Nephron (organoid): ENCODE measurements around the gene FAM135A.

Experiments
- H3K27ac Mint-ChIP-seq, 3 experiments: 2 replicates each; pipeline ENCODE4 v1.8.0; 2020; ENCODE audit warnings: mixed read lengths in 3 of 3, mild to moderate bottlenecking in 2 of 3, moderate library complexity in 1 of 3
- H3K27me3 Mint-ChIP-seq: 2 replicates; pipeline ENCODE4 v1.8.0; 2021; ENCODE audit warnings: low read depth, mild to moderate bottlenecking, moderate library complexity, mixed read lengths
- H3K36me3 Mint-ChIP-seq: 2 replicates; pipeline ENCODE4 v1.8.0; 2020; ENCODE audit warnings: low read depth, mixed read lengths
- H3K4me1 Mint-ChIP-seq: 2 replicates; pipeline ENCODE4 v1.8.0; 2020; ENCODE audit warnings: mixed read lengths
- H3K4me3 Mint-ChIP-seq, 3 experiments: 2 replicates each; pipeline ENCODE4 v1.8.0; 2020; ENCODE audit warnings: mild to moderate bottlenecking in 3 of 3, mixed read lengths in 3 of 3, moderate library complexity in 2 of 3
- H3K9me3 Mint-ChIP-seq: 2 replicates; pipeline ENCODE4 v1.8.0; 2020; ENCODE audit warnings: mixed read lengths
- CTCF ChIP-seq, 3 experiments: fragments of 200-600 bp; sonication (generic); IDR thresholded peaks; one replicate each; pipeline ENCODE4 v1.5.0; 2021; ENCODE audit warnings: antibody characterized with exemption in 3 of 3; ENCODE audit not compliant: unreplicated experiment in 3 of 3

Gene FAM135A

GRCh38 chr6:70380771-70381416, 32.4 kb upstream of the FAM135A start:
- Mint-ChIP-seq H3K4me1 (no peaks in the 10 kb centered on the region), H3K9me3 (no peaks in the 10 kb centered on the region), H3K27me3 (no peaks in the 10 kb centered on the region), H3K36me3 (no peaks in the 10 kb centered on the region), H3K4me3 (no peak overlapping the region), H3K27ac (no peak overlapping the region)
- TF ChIP-seq CTCF (IDR thresholded peaks at IDR 0.05; ENCODE audit: unreplicated experiment in 3 of 3): no peak

DNA sequence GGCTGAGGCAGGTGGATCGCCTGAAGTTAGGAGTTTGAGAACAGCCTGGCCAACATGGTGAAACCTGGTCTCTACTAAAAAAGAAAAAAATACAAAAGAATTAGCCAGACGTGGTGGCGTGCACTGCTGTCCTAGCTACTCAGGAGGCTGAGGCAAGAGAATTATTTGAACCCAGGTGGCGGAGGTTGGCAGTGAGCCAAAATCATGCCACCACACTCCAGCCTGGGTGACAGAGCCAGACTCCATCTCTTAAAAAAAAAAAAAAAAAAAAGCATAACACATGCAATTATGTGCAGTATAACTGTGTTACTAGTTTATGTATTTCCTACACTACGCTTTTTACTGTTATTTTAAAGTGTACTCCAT, 31.9 kb upstream of the FAM135A start:
- H3K4me3 Mint-ChIP-seq: no peak overlapping the region
- no peaks in the 10 kb centered on the region for H3K27me3 Mint-ChIP-seq
- no peaks in the 10 kb centered on the region for H3K4me1 Mint-ChIP-seq
- no peak overlapping the region for H3K27ac Mint-ChIP-seq
- no peaks in the 10 kb centered on the region for H3K9me3 Mint-ChIP-seq
- TF ChIP-seq CTCF (IDR thresholded peaks at IDR 0.05; ENCODE audit: unreplicated experiment in 3 of 3): no peak
- H3K36me3 Mint-ChIP-seq: no peaks in the 10 kb centered on the region

GRCh38 chr6:70385901-70386300, 27.4 kb upstream of the FAM135A start:
- Mint-ChIP-seq H3K36me3 (no peaks in the 10 kb centered on the region), H3K27me3 (peaks cover 4% of the 10 kb centered on the region), H3K27ac (no peak overlapping the region), H3K4me3 (no peak overlapping the region), H3K4me1 (no peaks in the 10 kb centered on the region), H3K9me3 (no peaks in the 10 kb centered on the region)
- TF ChIP-seq CTCF (IDR thresholded peaks at IDR 0.05; ENCODE audit: unreplicated experiment in 3 of 3): no peak

- H3K27me3 Mint-ChIP-seq: peaks cover 4% of the 10 kb centered on the region
- H3K4me3 Mint-ChIP-seq: no peak overlapping the region
- H3K36me3 Mint-ChIP-seq: no peaks in the 10 kb centered on the region
- TF ChIP-seq CTCF (IDR thresholded peaks at IDR 0.05; ENCODE audit: unreplicated experiment in 3 of 3): no peak
- H3K9me3 Mint-ChIP-seq: no peaks in the 10 kb centered on the region
- H3K4me1 Mint-ChIP-seq: no peaks in the 10 kb centered on the region
- no peak overlapping the region for H3K27ac Mint-ChIP-seq
Measured at GRCh38 chr6:70388814-70389213, 24.5 kb upstream of the FAM135A start.

GRCh38 chr6:70389261-70389660, 24.0 kb upstream of the FAM135A start:
- Mint-ChIP-seq H3K4me1 (no peaks in the 10 kb centered on the region), H3K36me3 (no peaks in the 10 kb centered on the region), H3K27me3 (peaks cover 4% of the 10 kb centered on the region), H3K9me3 (no peaks in the 10 kb centered on the region), H3K4me3 (no peak overlapping the region), H3K27ac (no peak overlapping the region)
- TF ChIP-seq CTCF (IDR thresholded peaks at IDR 0.05; ENCODE audit: unreplicated experiment in 3 of 3): no peak

- TF ChIP-seq CTCF (IDR thresholded peaks at IDR 0.05; ENCODE audit: unreplicated experiment in 3 of 3): no peak
- Mint-ChIP-seq H3K36me3 (no peaks in the 10 kb centered on the region), H3K27ac (no peak overlapping the region), H3K9me3 (no peaks in the 10 kb centered on the region), H3K27me3 (peaks cover 4% of the 10 kb centered on the region), H3K4me3 (no peak overlapping the region), H3K4me1 (no peaks in the 10 kb centered on the region)
Measured at GRCh38 chr6:70390067-70390466, 23.2 kb upstream of the FAM135A start.
